Astrocyte (in vitro differentiated cells and primary cell): ENCODE measurements around the gene TNFRSF8.

ENCODE experiments used
- EZH2 ChIP-seq: IDR thresholded peaks from 2 replicates; pipeline ENCODE4 v1.6.1; 2012; ENCODE audit warnings: mild to moderate bottlenecking, low read length, inconsistent platforms; ENCODE audit not compliant: insufficient read depth
- TF ChIP-seq, protein P1 (sequence below): IDR thresholded peaks from 2 replicates; pipeline ENCODE4 v1.5.1; 2011; ENCODE audit warnings: low read depth, mild to moderate bottlenecking, inconsistent platforms, low read length, moderate library complexity; ENCODE audit not compliant: insufficient read depth

DNA sequence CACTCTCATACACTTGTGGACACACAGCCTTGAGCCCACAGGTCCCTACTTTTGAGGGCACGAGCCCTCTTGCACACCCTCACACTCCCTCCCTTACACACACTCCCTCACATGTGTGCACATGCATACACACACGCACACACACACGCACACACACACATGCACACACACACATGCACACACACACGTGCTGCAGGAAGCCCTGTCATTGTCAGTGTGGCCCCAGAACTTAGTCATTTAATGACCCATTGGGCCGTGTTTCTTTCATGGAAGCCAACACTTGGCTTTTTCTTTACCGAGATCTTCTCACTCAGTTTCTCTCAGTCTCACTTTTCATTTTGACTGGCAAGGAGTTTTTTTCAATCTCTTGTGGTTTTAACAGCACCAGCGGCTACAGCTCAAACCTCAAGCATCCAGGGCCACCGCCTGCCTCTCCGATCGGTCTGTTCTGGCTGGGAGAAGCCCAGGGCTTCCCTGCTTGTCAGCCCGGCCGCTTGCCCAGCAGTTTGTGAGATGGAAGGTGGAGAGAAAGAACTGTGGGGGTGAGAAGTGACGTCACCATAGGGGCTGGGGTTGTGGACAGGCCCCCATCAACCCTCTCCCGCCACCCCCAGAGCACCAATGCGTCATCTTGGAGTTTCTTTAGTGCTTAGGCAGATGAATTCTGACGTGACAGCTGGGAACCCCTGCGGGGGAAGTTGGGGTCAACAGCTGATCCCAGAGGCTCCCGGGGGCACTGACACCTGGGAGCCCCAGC is 15.8 kb upstream of the TNFRSF8 start:
- TF ChIP-seq, protein P1, sequence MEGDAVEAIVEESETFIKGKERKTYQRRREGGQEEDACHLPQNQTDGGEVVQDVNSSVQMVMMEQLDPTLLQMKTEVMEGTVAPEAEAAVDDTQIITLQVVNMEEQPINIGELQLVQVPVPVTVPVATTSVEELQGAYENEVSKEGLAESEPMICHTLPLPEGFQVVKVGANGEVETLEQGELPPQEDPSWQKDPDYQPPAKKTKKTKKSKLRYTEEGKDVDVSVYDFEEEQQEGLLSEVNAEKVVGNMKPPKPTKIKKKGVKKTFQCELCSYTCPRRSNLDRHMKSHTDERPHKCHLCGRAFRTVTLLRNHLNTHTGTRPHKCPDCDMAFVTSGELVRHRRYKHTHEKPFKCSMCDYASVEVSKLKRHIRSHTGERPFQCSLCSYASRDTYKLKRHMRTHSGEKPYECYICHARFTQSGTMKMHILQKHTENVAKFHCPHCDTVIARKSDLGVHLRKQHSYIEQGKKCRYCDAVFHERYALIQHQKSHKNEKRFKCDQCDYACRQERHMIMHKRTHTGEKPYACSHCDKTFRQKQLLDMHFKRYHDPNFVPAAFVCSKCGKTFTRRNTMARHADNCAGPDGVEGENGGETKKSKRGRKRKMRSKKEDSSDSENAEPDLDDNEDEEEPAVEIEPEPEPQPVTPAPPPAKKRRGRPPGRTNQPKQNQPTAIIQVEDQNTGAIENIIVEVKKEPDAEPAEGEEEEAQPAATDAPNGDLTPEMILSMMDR = no peak
- TF ChIP-seq EZH2 = no peak
